GM12865 (cell line): Measurements from ENCODE around the gene DDX25.

Source experiments
- DNase-seq: peaks from one replicate; pipeline ENCODE4 v3.0.0; 2010; ENCODE audit warnings: low read depth
- H3K4me3 ChIP-seq: 2 replicates; pipeline ENCODE4 v1.5.1; 2011; ENCODE audit warnings: mild to moderate bottlenecking, low read depth, low read length, control low read depth
- CTCF ChIP-seq: IDR thresholded peaks from 2 replicates; pipeline ENCODE4 v1.5.1; 2011; ENCODE audit warnings: low read length, control low read depth, low read depth, inconsistent platforms; ENCODE audit not compliant: insufficient read depth; ENCODE audit errors: missing control alignments

Gene DDX25

GRCh38 chr11:125931116-125931515 is 26.8 kb downstream of the DDX25 start:
- DNase-seq: no peak
- no peak for TF ChIP-seq CTCF
- H3K4me3 ChIP-seq: no peak overlapping the region

GRCh38 chr11:125931668-125932067 is 27.4 kb downstream of the DDX25 start:
- DNase-seq: no peak
- TF ChIP-seq CTCF: no peak
- H3K4me3 ChIP-seq: no peak overlapping the region

DNA sequence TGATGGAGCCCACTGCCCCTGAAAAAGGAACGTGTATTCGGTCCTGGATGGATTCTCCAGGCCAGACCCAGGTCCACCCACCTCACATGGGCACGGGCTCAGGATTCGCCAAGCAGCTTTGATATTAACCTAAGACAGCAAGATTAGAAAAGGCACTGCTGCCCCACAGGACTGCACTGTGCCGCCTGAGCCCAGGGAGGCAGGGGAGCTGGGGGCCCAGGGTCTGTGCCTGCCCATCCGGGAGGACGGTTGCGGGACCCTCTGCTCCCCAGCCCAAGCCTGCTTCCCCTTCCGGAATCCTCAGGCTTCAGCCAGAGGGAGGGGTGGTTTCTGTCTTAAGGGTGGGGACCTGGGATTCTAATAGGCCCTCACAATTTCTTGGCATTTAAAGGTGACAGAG is 28.0 kb downstream of the DDX25 start:
- H3K4me3 ChIP-seq: no peak overlapping the region
- TF ChIP-seq CTCF: no peak
- DNase-seq: no peak

- DNase-seq: peak; percentile 28
- H3K4me3 ChIP-seq: no peak overlapping the region
- no peak for TF ChIP-seq CTCF
These were observed 28.9 kb downstream of the DDX25 start for GRCh38 chr11:125933030-125933813.

- H3K4me3 ChIP-seq: no peak overlapping the region
- no peak for TF ChIP-seq CTCF
- no peak for DNase-seq
These were observed 30.2 kb downstream of the DDX25 start for GRCh38 chr11:125934473-125934872.

- no peak for DNase-seq
- no peak for TF ChIP-seq CTCF
- no peak overlapping the region for H3K4me3 ChIP-seq
These were observed 30.7 kb downstream of the DDX25 start for GRCh38 chr11:125935056-125935455.
